Upper lobe of left lung (tissue), 4 donors: ENCODE measurements around the gene YKT6.

Source experiments
- CTCF ChIP-seq, 6 experiments: fragments of 450-650 bp in 4 of 6; fragments of 200-600 bp in 2 of 6; sonication (generic) in 2 of 6; IDR thresholded peaks; one replicate each; pipeline ENCODE4 v1.5.1; 2016 to 2019; ENCODE audit warnings: antibody characterized with exemption in 6 of 6
- POLR2A ChIP-seq, 4 donors: fragments of 450-650 bp; IDR thresholded peaks; one replicate each; pipeline ENCODE4 v1.5.1; 2016 to 2017; ENCODE audit warnings: antibody characterized with exemption in 4 of 4, mild to moderate bottlenecking in 2 of 4

GRCh38 chr7:44251269-44251668 is 50.5 kb downstream of the YKT6 start:
- TF ChIP-seq POLR2A (IDR thresholded peaks at IDR 0.05) (no peak), CTCF (IDR thresholded peaks at IDR 0.05) (no peak)
